ENCODE measurements around the gene FRMPD4. TPM values are rescaled to one million over a fixed set of nuclear protein-coding genes. Genes with fewer than 3 reads are reported as not detected.

FRMPD4 gene
- total RNA-seq, 1 experiment from 2014 or later: 1.4 TPM

DNA sequence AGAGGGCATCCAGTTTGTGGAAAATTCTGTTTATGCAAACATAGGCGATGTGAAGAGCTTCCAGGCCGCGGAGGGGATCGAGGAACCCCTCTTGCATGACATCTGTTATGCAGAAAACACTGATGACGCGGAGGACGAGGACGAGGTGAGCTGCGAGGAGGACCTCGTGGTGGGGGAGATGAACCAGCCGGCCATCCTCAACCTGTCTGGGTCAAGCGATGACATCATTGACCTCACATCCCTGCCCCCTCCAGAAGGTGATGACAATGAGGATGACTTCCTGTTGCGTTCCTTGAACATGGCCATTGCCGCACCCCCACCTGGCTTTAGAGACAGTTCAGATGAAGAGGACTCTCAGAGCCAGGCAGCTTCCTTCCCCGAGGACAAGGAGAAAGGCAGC lies 578.3 kb downstream of the FRMPD4 start:
- Mint-ChIP-seq H3K36me3 (no peaks in the 10 kb centered on the region), H3K4me1 (no peaks in the 10 kb centered on the region), H3K27ac (no peak overlapping the region), H3K4me3 (no peak overlapping the region), H3K9me3 (no peaks in the 10 kb centered on the region), H3K27me3 (ENCODE audit: low read depth) (no peaks in the 10 kb centered on the region)
- ATAC-seq (no peak), DNase-seq (ENCODE audit: low spot score) (no peak)
- ChIA-PET POLR2A (no interaction called here), CTCF (no interaction called here)
- no peak for TF ChIP-seq RORB (CRISPR knock-in tag; IDR thresholded peaks at IDR 0.05)
- TF ChIP-seq, protein P1, sequence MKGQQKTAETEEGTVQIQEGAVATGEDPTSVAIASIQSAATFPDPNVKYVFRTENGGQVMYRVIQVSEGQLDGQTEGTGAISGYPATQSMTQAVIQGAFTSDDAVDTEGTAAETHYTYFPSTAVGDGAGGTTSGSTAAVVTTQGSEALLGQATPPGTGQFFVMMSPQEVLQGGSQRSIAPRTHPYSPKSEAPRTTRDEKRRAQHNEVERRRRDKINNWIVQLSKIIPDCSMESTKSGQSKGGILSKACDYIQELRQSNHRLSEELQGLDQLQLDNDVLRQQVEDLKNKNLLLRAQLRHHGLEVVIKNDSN (CRISPR knock-in tag; IDR thresholded peaks at IDR 0.05): no peak
- no peak for TF ChIP-seq TEAD1 (CRISPR knock-in tag; IDR thresholded peaks at IDR 0.05)
- TF ChIP-seq, protein P2, sequence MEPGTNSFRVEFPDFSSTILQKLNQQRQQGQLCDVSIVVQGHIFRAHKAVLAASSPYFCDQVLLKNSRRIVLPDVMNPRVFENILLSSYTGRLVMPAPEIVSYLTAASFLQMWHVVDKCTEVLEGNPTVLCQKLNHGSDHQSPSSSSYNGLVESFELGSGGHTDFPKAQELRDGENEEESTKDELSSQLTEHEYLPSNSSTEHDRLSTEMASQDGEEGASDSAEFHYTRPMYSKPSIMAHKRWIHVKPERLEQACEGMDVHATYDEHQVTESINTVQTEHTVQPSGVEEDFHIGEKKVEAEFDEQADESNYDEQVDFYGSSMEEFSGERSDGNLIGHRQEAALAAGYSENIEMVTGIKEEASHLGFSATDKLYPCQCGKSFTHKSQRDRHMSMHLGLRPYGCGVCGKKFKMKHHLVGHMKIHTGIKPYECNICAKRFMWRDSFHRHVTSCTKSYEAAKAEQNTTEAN (CRISPR knock-in tag; IDR thresholded peaks at IDR 0.05): no peak
- TF ChIP-seq ESRRA (CRISPR knock-in tag; IDR thresholded peaks at IDR 0.05; ENCODE audit: borderline replicate concordance): no peak
- TF ChIP-seq, protein P3, sequence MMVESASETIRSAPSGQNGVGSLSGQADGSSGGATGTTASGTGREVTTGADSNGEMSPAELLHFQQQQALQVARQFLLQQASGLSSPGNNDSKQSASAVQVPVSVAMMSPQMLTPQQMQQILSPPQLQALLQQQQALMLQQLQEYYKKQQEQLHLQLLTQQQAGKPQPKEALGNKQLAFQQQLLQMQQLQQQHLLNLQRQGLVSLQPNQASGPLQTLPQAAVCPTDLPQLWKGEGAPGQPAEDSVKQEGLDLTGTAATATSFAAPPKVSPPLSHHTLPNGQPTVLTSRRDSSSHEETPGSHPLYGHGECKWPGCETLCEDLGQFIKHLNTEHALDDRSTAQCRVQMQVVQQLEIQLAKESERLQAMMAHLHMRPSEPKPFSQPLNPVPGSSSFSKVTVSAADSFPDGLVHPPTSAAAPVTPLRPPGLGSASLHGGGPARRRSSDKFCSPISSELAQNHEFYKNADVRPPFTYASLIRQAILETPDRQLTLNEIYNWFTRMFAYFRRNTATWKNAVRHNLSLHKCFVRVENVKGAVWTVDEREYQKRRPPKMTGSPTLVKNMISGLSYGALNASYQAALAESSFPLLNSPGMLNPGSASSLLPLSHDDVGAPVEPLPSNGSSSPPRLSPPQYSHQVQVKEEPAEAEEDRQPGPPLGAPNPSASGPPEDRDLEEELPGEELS (CRISPR knock-in tag; IDR thresholded peaks at IDR 0.05): no peak
- TF ChIP-seq ZNF396 (CRISPR knock-in tag; IDR thresholded peaks at IDR 0.05; ENCODE audit: borderline replicate concordance): no peak
- TF ChIP-seq GTF2I (CRISPR knock-in tag; conservative IDR thresholded peaks at IDR 0.05): no peak
- no peak for TF ChIP-seq ZNF121 (CRISPR knock-in tag; IDR thresholded peaks at IDR 0.05)
- TF ChIP-seq FOXJ3 (CRISPR knock-in tag; IDR thresholded peaks at IDR 0.05; ENCODE audit: borderline replicate concordance): no peak
- TF ChIP-seq GRHL2 (CRISPR knock-in tag; IDR thresholded peaks at IDR 0.05; ENCODE audit: insufficient replicate concordance, severe bottlenecking): no peak
- TF ChIP-seq JUN (CRISPR knock-in tag; IDR thresholded peaks at IDR 0.05): no peak
- no peak for TF ChIP-seq ZNF423 (CRISPR knock-in tag; IDR thresholded peaks at IDR 0.05)
- no peak for TF ChIP-seq ETV6 (CRISPR knock-in tag; IDR thresholded peaks at IDR 0.05)
- no peak for TF ChIP-seq ATF1 (CRISPR knock-in tag; IDR thresholded peaks at IDR 0.05)
- TF ChIP-seq RELA (CRISPR knock-in tag; IDR thresholded peaks at IDR 0.05; ENCODE audit: borderline replicate concordance): no peak
- TF ChIP-seq ZNF671 (CRISPR knock-in tag; IDR thresholded peaks at IDR 0.05): no peak
- TF ChIP-seq, protein P4, sequence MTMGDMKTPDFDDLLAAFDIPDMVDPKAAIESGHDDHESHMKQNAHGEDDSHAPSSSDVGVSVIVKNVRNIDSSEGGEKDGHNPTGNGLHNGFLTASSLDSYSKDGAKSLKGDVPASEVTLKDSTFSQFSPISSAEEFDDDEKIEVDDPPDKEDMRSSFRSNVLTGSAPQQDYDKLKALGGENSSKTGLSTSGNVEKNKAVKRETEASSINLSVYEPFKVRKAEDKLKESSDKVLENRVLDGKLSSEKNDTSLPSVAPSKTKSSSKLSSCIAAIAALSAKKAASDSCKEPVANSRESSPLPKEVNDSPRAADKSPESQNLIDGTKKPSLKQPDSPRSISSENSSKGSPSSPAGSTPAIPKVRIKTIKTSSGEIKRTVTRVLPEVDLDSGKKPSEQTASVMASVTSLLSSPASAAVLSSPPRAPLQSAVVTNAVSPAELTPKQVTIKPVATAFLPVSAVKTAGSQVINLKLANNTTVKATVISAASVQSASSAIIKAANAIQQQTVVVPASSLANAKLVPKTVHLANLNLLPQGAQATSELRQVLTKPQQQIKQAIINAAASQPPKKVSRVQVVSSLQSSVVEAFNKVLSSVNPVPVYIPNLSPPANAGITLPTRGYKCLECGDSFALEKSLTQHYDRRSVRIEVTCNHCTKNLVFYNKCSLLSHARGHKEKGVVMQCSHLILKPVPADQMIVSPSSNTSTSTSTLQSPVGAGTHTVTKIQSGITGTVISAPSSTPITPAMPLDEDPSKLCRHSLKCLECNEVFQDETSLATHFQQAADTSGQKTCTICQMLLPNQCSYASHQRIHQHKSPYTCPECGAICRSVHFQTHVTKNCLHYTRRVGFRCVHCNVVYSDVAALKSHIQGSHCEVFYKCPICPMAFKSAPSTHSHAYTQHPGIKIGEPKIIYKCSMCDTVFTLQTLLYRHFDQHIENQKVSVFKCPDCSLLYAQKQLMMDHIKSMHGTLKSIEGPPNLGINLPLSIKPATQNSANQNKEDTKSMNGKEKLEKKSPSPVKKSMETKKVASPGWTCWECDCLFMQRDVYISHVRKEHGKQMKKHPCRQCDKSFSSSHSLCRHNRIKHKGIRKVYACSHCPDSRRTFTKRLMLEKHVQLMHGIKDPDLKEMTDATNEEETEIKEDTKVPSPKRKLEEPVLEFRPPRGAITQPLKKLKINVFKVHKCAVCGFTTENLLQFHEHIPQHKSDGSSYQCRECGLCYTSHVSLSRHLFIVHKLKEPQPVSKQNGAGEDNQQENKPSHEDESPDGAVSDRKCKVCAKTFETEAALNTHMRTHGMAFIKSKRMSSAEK (CRISPR knock-in tag; IDR thresholded peaks at IDR 0.05; ENCODE audit: borderline replicate concordance): no peak
- no peak for TF ChIP-seq ZNF317 (CRISPR knock-in tag; IDR thresholded peaks at IDR 0.05; ENCODE audit: borderline replicate concordance, low read depth)

DNA sequence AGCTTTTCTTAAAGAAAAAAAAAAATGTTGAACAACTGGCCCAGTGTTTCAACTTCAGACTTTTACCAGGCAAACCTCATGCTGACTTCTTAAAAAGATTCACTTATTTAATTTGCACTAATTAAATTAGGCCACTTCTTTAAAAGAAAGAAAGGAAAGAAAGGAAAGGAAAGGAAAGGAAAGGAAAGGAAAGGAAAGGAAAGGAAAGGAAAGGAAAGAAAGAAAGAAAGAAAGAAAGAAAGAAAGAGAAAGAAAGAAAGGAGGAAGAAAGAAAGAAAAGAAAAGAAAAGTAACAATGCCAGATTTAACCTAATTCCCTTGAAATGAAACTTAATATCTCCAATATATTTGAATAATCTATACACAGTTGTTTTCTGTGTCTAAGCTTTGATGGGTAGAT lies 581.6 kb downstream of the FRMPD4 start:
- Mint-ChIP-seq H3K9me3 (no peaks in the 10 kb centered on the region), H3K36me3 (no peaks in the 10 kb centered on the region), H3K4me1 (no peaks in the 10 kb centered on the region), H3K4me3 (no peak overlapping the region), H3K27ac (no peak overlapping the region), H3K27me3 (ENCODE audit: low read depth) (no peaks in the 10 kb centered on the region)
- ATAC-seq: no peak
- DNase-seq (ENCODE audit: low spot score): no peak
- ChIA-PET POLR2A (no interaction called here), CTCF (no interaction called here)
- TF ChIP-seq ZNF263 (CRISPR knock-in tag; IDR thresholded peaks at IDR 0.05; ENCODE audit: low read depth) (no peak), ZNF416 (CRISPR knock-in tag; IDR thresholded peaks at IDR 0.05) (no peak)
- TF ChIP-seq, protein P5, sequence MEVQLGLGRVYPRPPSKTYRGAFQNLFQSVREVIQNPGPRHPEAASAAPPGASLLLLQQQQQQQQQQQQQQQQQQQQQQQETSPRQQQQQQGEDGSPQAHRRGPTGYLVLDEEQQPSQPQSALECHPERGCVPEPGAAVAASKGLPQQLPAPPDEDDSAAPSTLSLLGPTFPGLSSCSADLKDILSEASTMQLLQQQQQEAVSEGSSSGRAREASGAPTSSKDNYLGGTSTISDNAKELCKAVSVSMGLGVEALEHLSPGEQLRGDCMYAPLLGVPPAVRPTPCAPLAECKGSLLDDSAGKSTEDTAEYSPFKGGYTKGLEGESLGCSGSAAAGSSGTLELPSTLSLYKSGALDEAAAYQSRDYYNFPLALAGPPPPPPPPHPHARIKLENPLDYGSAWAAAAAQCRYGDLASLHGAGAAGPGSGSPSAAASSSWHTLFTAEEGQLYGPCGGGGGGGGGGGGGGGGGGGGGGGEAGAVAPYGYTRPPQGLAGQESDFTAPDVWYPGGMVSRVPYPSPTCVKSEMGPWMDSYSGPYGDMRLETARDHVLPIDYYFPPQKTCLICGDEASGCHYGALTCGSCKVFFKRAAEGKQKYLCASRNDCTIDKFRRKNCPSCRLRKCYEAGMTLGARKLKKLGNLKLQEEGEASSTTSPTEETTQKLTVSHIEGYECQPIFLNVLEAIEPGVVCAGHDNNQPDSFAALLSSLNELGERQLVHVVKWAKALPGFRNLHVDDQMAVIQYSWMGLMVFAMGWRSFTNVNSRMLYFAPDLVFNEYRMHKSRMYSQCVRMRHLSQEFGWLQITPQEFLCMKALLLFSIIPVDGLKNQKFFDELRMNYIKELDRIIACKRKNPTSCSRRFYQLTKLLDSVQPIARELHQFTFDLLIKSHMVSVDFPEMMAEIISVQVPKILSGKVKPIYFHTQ (CRISPR knock-in tag; IDR thresholded peaks at IDR 0.05): no peak
- TF ChIP-seq, protein P6, sequence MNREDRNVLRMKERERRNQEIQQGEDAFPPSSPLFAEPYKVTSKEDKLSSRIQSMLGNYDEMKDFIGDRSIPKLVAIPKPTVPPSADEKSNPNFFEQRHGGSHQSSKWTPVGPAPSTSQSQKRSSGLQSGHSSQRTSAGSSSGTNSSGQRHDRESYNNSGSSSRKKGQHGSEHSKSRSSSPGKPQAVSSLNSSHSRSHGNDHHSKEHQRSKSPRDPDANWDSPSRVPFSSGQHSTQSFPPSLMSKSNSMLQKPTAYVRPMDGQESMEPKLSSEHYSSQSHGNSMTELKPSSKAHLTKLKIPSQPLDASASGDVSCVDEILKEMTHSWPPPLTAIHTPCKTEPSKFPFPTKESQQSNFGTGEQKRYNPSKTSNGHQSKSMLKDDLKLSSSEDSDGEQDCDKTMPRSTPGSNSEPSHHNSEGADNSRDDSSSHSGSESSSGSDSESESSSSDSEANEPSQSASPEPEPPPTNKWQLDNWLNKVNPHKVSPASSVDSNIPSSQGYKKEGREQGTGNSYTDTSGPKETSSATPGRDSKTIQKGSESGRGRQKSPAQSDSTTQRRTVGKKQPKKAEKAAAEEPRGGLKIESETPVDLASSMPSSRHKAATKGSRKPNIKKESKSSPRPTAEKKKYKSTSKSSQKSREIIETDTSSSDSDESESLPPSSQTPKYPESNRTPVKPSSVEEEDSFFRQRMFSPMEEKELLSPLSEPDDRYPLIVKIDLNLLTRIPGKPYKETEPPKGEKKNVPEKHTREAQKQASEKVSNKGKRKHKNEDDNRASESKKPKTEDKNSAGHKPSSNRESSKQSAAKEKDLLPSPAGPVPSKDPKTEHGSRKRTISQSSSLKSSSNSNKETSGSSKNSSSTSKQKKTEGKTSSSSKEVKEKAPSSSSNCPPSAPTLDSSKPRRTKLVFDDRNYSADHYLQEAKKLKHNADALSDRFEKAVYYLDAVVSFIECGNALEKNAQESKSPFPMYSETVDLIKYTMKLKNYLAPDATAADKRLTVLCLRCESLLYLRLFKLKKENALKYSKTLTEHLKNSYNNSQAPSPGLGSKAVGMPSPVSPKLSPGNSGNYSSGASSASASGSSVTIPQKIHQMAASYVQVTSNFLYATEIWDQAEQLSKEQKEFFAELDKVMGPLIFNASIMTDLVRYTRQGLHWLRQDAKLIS (CRISPR knock-in tag; IDR thresholded peaks at IDR 0.05; ENCODE audit: borderline replicate concordance): no peak

All from WTC11 (cell line).